Measurements from ENCODE around the gene SPAG8.

Gene SPAG8, protein sequence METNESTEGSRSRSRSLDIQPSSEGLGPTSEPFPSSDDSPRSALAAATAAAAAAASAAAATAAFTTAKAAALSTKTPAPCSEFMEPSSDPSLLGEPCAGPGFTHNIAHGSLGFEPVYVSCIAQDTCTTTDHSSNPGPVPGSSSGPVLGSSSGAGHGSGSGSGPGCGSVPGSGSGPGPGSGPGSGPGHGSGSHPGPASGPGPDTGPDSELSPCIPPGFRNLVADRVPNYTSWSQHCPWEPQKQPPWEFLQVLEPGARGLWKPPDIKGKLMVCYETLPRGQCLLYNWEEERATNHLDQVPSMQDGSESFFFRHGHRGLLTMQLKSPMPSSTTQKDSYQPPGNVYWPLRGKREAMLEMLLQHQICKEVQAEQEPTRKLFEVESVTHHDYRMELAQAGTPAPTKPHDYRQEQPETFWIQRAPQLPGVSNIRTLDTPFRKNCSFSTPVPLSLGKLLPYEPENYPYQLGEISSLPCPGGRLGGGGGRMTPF
- 0.06 to 2.0 (median 0.93) reads per million in 18 experiments for total RNA-seq

DNA sequence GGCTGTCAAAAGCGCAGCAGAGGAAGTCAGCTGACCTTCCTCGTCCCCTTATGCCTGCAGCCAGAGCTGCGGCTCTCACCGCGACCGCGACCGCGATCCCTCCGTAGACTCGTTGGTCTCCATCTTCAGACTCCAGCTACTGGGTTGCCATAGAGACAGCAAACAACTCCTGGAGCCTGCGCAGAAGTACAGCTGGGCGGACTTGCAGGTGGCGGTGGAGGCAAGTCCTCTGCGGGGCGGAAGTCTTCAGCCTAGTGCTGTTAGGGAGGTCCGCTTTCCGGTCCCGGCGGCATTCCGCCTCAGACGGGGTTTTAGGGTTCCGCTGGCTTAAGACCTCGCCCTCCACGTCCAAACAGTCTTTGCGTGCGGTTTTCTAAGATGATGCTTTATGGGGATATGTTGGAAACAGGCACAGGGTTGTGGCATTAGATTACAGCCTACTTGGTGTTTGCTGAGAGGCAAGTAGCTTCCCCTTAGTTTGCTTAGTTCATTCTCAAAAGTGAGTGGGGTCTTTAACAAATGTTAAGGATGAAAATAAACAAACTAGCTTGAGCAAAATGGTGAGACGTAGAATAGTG, at the start of gene SPAG8:
Gene SPAG8 (minus strand): TSS at position 238 of the 578 bp plus-strand sequence. CDS start 115 bp downstream, at position 123.
- DNase-seq = peak; percentile 94 to 97

DNA sequence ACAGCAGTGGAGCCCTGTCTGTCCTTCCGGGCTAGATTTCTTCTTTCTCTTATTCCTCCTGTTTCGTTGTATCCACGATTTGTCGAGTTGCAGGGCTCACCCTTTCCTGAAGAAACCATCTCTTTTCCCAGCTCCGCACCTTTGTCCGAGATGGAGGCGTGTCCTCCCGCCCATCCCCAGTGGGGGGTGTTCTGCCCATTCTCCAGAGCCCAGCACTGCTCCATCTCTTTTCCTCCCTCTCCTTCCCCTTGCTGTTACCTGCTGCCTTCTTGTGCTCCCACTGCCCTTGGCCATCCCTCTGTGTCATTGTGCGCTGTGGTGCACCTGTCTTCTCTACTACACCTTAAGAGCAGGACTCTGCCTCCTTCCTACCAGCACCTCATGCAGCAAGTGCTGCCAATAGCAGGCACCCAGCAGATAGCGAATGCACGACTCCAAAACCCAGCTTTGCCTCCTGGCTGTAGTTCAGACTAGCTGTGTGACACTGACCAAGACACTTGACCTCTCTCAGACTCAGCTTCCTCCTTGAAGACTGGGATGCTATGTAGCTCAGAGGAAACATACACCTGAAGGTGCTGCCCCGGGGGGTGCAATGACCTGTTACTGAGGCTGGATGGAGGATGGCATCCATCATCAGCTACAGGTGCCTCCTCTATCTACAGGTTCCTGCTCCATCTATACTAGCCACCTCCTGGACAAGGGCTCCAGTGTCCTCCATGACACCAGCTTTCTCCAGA, 49.3 kb upstream of the SPAG8 start:
- DNase-seq = no peak

DNA sequence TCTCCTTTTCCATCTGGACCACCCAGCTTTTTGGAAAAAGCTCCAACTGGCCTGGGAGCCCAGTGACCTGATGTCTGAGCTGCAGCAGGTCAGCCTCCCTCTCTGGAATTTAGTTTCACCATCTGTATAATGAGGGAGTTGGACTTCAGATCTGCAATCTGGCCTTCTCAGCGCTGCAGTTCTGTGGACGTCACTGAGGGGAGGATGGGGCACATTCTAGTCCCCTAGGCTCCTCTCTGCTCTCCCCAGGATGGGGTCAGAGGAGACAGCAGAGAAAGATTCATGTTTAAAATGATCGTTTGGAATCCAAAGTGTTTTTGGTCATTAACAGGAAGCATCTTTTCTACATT, 47.9 kb upstream of the SPAG8 start:
- DNase-seq = no peak

DNA sequence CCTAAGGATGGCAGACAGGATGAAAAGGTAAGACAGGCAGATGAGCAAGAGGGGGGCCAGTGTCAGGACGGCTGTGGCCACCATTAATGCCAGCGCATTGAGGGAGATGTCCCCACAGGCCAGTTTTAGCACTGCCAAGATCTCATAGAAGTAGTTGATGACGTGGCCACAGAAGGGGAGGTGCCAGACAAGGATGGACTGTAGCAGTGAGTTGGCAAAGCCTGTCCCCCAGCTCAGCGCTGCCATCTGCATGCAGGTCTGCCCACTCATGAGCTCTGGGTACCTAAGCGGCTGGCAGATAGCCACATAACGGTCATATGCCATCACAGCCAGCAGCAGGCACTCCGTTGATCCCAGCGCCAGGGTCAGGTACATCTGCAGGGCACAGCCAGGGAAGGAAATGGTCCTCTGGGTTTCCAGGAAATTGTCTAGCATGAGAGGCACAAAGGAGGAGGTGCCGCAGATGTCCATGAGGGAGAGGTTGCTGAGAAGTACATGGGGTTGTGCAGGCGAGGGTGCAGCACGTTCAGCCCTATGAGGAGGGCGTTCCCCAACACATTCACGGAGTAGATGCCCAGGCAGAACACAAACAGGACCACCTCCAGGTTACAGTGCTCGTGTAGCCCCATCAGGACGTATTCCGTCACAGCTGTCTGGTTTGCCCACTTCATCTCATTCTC, 47.4 kb upstream of the SPAG8 start:
- no peak for DNase-seq

DNA sequence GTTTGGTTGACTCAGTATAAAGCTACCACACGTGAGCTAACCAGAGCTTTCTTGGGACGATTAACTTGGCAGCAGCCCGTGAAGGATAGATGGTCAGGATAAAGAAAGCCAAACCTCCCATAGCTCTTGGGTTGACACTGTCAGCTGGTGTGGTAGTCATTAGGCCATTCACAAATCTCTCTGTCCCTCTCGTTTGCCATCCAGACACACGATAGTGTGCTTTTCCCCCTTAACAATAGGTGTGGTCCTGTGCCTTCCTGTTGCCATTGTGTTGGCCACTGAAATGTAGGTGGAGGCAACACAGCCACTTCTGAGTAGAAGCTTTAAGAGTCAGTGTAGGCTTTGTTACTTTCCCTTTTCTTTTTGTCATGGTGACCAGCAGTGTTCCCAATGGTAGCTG, 46.4 kb upstream of the SPAG8 start:
- no peak for DNase-seq

DNA sequence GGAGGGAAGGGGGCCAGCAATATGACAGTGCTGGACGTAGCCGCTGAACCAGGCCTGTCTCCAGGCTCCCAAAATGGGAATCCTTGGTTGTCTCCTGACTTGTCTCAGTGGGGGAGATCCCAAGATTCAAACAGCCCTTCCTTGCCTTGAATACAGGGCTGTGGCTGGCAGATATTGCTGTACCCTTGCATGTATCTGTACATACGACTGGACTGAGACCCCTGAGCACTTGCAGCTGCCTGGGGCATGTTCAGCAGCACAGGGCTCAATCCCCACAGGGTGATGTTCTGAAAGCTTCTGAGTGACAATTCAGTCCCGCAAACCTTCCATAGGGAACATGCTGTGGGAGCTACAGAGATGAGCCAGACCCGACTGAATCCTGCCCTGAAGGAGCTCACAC, 44.8 kb upstream of the SPAG8 start:
- no peak for DNase-seq

DNA sequence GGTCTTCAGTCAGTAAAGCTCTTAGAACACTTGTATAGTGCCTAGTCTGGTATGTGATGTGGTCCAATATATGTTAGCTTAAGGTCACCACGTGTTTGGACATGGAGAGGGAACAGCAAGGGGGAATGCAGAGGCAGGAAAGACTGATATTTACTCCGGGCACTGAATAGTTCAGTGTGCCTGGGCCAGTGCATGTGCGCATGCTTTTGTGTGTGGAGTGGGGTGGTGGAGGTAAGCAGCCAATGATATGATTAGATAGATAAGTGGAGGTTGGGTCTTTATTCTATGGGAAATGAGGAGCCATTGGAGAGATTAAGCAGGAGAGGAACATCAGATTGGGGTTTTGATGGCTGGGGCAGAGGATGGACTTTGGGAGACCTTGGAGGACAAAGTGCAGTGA, 44.1 kb upstream of the SPAG8 start:
- no peak for DNase-seq

DNA sequence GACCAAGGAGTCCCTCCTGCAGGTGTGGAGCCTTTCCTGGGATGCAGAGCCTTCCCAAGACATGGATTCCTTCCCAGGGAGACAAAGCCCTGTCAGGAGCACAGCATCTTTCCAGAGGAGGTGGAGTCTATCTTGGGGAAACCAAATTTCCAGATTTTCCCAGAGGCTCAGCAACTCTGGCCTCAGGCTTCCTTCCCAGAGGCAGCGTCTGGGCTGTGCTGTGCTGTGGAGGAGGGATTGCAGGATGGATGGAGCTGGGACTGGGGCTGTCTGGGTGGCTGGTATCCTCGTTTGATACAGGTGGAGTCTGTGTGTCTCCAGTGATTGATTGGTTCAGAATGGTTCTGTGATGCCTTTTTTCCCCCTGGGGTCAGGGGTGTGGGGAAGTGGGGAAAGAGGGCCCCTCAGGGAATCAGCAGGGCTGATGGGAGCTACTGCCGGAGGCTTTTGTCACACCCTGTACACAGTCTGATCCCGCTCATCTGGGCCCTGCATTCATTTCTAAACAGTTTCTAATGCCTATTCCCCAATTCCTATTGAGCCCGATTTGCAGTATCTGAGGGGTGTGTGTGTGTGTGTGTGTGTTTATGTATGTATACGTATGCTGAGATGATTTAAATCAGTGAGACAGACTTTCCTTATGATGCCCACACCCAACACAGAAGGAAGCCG, 42.2 kb upstream of the SPAG8 start:
- DNase-seq = no peak

DNA sequence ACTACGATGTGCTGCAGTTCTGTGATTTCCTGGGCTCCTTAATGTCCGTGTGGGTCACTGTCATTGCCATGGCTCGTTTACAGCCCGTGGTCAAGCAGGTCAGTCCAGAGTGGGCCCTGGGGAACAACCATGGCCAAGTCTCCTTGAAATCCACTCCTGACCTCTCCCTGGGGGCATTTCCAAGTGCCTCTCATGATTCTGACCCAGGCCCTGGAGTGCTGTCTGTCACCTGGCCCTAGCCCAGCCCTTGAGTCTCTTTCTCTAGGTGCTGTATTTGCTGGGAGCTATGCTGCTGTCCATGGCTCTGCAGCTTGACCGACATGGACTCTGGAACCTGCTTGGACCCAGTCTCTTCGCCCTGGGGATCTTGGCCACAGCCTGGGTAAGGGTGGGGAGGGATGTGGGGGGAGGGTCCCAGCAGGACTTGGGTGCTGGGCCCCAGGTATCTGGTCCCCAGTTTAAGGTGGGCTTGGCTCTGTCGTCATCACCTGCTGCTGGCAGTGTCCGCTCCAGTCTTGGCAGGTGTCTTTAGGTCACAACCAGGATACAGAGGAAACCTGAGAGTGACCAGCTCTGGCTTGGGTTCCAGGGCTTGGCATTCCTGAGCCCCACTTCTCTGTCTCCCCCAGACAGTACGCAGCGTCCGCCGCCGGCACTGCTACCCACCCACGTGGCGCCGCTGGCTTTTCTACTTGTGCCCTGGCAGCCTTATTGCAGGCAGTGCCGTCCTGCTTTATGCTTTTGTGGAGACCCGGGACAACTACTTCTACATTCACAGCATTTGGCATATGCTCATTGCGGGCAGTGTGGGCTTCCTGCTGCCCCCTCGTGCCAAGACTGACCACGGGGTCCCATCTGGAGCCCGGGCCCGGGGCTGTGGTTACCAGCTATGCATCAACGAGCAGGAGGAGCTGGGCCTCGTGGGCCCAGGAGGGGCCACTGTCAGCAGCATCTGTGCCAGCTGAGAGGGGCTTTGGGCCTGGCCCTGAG, 41.1 kb upstream of the SPAG8 start:
- no peak for DNase-seq

DNA sequence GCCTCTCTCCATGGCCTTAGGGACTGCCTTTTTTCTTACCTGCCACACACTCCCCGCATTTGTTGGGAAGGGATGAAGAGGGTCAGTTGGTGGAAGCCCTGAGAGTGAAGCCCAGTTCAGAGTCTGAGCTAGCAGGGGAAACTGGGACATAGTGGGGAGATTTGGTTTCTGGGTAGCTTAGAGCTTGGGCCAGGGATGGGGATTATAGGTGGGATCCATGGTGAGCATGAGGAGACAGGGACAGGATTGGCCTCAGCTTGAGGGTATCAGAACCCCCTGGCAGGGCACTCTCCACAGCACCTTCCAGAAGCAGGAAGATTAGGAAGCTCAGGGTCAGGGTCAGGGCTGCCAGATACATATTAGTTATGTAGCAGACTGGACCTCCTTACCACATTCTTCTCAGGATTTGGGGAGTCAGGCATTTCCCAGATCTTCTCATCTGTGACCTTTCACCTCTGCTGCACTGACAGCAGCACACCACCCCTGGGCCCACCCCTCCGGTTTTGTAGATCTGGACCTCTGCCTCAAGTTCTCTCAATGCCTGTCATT, 40.3 kb upstream of the SPAG8 start:
- DNase-seq = no peak

DNA sequence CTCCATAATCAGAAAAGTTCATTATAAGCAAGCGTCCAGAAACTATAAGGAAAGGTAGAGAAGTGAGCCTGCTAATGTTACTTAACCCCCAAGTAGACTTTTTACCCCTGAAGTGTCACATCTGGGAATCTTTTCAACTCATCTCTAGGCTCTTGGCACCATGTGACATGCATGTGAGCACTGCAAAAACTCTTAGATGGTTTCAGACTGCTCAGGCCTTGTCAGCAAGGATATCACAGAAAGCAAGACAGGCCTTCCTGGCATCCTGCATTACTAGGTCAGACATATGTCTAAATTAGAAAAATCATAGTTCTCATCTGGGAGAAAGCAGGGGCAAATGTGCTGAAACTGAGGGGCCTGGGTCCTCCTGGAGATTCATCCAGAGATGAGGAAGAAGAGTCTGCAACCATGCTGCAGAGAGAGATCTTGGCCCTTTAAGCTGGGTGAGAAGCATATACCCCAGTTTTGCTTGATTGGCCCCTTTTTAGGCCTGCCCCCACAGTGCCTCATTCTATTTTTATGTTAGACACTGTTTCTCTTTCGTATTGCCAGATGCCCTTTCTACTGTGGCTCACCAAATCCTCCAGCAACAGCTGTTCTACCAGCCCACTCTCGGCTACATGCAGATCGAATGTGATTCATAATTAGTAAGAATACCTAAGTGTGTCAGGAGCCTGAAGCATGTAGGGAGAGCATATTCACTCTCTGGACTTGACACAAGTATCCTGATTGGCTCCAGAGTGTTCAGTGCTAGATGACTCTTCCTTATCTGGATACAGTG, 35.9 kb upstream of the SPAG8 start:
- DNase-seq = no peak

DNA sequence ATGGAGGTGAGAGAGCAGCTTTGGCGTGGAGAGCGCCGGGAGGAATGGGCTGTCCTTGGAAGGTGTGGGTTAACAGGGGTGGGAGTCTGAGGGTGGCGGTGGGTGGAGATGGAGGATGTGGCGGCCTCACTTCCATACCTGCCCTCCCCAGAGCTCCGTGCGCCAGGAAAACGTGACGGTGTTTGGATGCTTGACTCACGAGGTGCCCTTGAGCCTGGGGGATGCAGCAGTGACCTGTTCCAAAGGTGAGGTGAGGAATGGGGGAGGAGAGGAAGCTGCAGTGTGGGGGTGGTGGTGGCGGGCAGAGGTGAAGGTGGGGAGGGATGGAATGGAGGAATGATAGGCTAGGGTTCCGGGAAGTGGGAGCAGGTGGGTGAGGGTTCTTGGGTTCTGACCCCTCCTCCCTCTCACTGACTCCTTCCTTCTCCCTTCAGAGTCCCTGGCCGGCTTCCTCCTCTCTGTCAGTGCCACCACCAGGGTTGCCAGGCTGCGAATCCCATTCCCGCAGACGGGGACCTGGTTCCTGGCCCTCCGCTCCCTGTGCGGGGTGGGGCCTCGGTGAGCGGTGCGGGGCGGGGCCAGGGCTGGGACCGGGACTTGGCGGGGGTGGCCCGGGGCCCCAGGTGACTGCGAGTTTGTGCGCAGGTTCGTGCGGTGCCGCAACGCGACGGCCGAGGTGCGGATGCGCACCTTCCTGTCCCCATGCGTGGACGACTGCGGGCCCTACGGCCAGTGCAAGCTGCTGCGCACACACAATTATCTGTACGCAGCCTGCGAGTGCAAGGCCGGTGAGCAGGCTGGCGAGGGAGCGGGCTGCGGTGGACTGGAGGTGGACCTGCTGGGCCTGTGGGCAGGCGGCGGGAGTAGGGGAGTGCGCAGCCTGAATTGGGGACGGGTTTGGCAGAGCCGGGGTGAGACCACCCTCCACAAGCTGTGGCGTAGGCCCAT, 34.0 kb upstream of the SPAG8 start:
- DNase-seq = no peak

DNA sequence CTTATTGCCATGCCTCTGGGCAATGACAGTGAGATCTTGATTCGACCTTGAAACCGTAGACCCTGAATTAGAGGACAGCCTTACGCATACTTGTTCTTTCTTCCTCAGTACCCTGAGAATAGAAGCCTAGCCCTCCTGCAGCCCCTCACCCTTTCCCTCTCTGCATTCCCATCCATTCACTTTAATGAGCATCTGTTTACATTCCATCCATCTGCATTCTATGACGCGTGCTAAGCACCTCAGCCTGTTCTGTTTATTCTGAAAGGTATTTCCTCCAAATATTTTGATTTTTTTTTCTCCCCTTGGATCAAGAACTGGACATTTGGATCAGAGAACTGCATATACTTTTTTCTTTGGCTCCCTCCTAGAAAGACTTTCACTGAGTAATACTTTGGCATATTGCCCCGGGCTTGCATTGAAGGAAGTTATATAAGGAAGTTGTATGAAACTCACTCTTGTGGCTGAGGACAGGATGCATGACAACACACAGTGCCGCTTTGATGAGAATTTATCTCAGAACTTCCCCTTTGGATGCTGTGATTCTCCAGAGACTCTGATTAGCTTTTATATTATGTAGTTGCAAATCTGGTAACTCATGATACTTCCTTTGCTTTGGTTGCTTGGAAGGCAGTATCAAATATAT, 32.7 kb upstream of the SPAG8 start:
- peak; percentile 92 to 97 for DNase-seq

DNA sequence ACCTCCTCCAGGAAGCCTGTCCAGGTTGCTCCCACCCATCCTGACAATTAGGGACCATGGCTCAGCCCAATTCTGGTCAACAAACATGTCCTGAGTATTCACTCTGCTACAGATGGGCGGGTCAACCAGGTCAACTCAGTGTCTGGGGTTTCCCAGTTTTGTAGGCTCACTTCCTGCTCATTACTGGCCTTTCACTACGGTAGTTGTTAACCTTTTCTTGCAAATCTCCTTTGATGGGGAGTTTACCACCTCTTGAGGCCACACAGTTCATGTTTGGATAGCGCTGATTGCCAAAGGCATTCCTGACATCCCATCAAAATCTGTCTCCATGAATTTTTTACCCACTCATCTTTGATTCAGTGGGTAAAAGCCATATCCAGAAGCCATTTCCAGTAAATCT, 30.7 kb upstream of the SPAG8 start:
- peak in 1 of 2 donors; percentile 36 for DNase-seq

DNA sequence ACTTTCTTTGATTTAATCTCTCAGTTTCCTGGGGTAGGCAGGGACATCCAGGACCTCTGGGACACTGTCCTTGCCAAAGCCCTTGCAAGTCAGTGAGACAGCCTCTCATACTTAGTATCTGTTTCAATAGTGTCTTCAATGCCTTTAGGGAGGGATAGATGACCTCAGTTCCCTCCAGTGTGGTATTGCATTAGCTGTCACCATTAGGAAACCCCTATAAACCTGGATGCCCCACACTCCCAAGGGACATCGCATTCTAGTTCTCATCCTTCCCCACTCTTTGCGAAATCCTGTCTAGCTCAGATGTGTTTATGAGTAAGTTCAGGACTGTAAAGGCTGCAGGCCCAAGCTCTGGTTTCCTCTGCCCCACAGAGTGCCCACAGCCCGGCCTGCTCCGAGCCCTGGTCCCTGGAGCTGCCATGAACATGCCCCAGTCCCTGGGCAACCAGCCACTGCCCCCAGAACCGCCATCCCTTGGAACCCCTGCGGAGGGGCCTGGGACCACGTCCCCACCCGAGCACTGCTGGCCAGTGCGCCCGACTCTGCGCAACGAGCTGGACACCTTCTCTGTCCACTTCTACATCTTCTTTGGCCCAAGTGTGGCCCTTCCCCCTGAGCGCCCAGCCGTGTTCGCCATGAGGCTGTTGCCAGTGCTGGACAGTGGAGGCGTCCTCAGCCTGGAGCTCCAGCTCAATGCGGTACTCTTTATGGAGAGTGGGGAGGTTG, 30.1 kb upstream of the SPAG8 start:
- no peak for DNase-seq

DNA sequence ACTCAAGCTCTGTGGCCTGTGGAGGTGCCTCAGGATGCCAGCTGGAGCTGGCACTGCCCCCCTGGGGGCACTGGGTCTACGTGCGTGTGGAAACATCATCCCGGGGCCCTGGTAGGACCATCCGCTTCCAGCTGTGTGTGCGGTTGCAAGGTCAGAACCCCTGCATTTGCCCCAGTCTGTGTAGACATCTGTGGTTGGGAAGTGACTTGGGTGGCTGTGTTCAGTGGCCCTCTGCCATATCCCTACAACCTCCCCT, 29.5 kb upstream of the SPAG8 start:
- DNase-seq = no peak

DNA sequence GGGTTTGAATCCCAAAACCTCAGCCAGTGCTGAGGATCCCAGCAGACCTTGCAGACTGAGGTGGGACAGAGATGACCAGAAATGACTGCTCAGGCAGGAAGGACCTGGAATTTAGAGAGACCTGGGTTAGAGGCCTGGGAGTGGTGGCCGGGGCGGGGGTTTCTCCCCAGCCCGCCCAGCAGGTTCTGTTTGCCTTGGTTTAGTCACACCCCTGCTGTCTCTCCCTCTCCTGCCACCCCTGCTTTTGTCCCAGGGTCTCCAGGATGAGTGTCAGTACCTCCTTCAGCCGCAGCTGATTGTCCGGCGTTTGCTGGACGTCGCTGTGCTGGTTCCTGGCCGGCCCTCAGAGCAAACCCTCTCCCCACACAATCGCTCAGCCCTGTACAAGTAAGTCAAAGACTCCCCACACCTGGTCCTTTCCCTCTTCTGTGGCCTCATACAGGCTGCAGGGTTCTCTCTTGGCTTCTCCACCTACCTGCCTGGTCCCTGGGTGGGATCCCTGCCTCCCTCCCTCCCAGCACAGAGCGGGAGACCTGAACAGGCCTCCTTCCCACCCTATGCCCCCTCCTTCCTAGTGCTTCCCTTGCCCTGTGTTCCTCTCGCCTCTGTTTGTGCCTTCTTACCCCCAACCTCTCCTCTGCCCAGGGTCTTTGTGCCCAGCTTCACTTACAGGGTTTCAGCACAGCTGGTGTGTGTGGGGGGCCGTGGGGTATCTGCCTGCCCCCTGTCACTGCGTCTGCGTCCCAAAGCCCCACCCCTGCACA, 29.0 kb upstream of the SPAG8 start:
- no peak for DNase-seq
